B cell (primary cell): ENCODE results near the gene SLC25A21. TPM values are rescaled to one million over a fixed set of nuclear protein-coding genes. Genes with fewer than 3 reads are reported as not detected.

Source experiments
- ATAC-seq: fragments of 200-7000 bp; cut with Tn5 transposase; one replicate; pipeline ENCODE4 v1.10.0; 2021; ENCODE audit warnings: low read depth, mild to moderate bottlenecking, moderate number of reproducible peaks, moderate library complexity
- CTCF ChIA-PET: fragments of 350-600 bp; sonication (Branson Sonifier 250); formaldehyde crosslinking; loops from one replicate; lab custom pipeline; 2021; ENCODE audit warnings: antibody characterized with exemption, inconsistent platforms; lab: Charles Lee
- POLR2A ChIA-PET: fragments of 350-600 bp; sonication (Branson Sonifier 250); formaldehyde crosslinking; loops from one replicate; lab custom pipeline; 2021; ENCODE audit warnings: antibody characterized with exemption; lab: Charles Lee
- DNase-seq: peaks from one replicate; pipeline ENCODE4 v3.0.0; 2013
- H2AFZ ChIP-seq: 2 replicates; pipeline ENCODE4 v1.6.1; 2012; ENCODE audit warnings: mild to moderate bottlenecking, low read depth, low read length; ENCODE audit not compliant: insufficient read depth, poor library complexity, severe bottlenecking
- H3K27ac ChIP-seq, 2 donors: 1 replicate in 1 of 2; 2 replicates in 1 of 2; pipeline ENCODE4 v1.5.1; 2012 to 2013; ENCODE audit warnings: low read length in 2 of 2, mild to moderate bottlenecking in 2 of 2, moderate library complexity in 1 of 2
- H3K27me3 ChIP-seq, 4 experiments: fragments of 200-600 bp in 1 of 4; sonication (generic) in 1 of 4; replicated peaks in 1 of 4; 1 replicate in 2 of 4; 2 replicates in 2 of 4; pipeline versions ENCODE4 v1.6.1 to v1.7.0; 2013 to 2016; ENCODE audit warnings: low read length in 3 of 4, mild to moderate bottlenecking in 2 of 4, mixed read lengths in 1 of 4, moderate library complexity in 1 of 4; ENCODE audit not compliant: insufficient read depth in 4 of 4, control insufficient read depth in 3 of 4; ENCODE audit errors: control extremely low read depth in 1 of 4
- H3K36me3 ChIP-seq, 2 experiments: replicated peaks in 1 of 2; 1 replicate in 1 of 2; 2 replicates in 1 of 2; pipeline versions ENCODE4 v1.6.1 to v1.7.1; 2013; ENCODE audit warnings: low read length in 1 of 2; ENCODE audit not compliant: insufficient read depth in 2 of 2, control insufficient read depth in 1 of 2; ENCODE audit errors: control extremely low read depth in 1 of 2, extremely low read depth in 1 of 2
- H3K4me1 ChIP-seq, 2 donors: fragments of 200-600 bp in 1 of 2; sonication (generic) in 1 of 2; 1 replicate in 1 of 2; 2 replicates in 1 of 2; pipeline versions ENCODE4 v1.5.1 to v1.6.1; 2013 to 2017; ENCODE audit warnings: low read length in 2 of 2; ENCODE audit not compliant: control insufficient read depth in 2 of 2, insufficient read depth in 2 of 2
- H3K4me2 ChIP-seq: replicated peaks from 2 replicates; pipeline ENCODE3; 2012; ENCODE audit warnings: mild to moderate bottlenecking, low read depth, low read length; ENCODE audit not compliant: poor library complexity, severe bottlenecking
- H3K4me3 ChIP-seq, 5 experiments: fragments of 200-600 bp in 1 of 5; sonication (generic) in 1 of 5; 1 replicate in 3 of 5; 2 replicates in 2 of 5; pipeline versions ENCODE4 v1.5.1 to v1.7.0; 2011 to 2016; ENCODE audit warnings: low read length in 4 of 5, mild to moderate bottlenecking in 4 of 5, low read depth in 2 of 5, control low read depth in 1 of 5, moderate library complexity in 1 of 5; ENCODE audit not compliant: insufficient read depth in 1 of 5; ENCODE audit errors: control extremely low read depth in 1 of 5, extremely low read depth in 1 of 5
- H3K79me2 ChIP-seq: fragments of 200-600 bp; sonication (generic); one replicate; pipeline ENCODE4 v1.6.0; 2016; ENCODE audit warnings: low read length; ENCODE audit not compliant: control insufficient read depth, insufficient read depth
- H3K9ac ChIP-seq: fragments of 200-600 bp; sonication (generic); 2 replicates; pipeline ENCODE4 v1.6.1; 2017; ENCODE audit warnings: mild to moderate bottlenecking, low read length, moderate library complexity
- H3K9me3 ChIP-seq, 3 donors: one replicate each; pipeline versions ENCODE4 v1.6.1 to v1.7.1; 2013; ENCODE audit warnings: low read length in 2 of 3; ENCODE audit not compliant: control insufficient read depth in 2 of 3, insufficient read depth in 1 of 3; ENCODE audit errors: control extremely low read depth in 1 of 3
- H4K20me1 ChIP-seq: 2 replicates; pipeline ENCODE4 v1.6.0; 2012; ENCODE audit warnings: mild to moderate bottlenecking, low read length; ENCODE audit not compliant: insufficient read depth, control insufficient read depth, poor library complexity, severe bottlenecking
- H3K27ac Mint-ChIP-seq: one replicate; pipeline ENCODE4 v1.8.0; 2021; ENCODE audit warnings: mixed read lengths
- H3K27me3 Mint-ChIP-seq: one replicate; pipeline ENCODE4 v1.8.0; 2021; ENCODE audit warnings: mixed read lengths
- H3K4me1 Mint-ChIP-seq: one replicate; pipeline ENCODE4 v1.8.0; 2021; ENCODE audit warnings: mixed read lengths
- H3K4me3 Mint-ChIP-seq: one replicate; pipeline ENCODE4 v1.8.0; 2021; ENCODE audit warnings: mixed read lengths
- H3K9me3 Mint-ChIP-seq: one replicate; pipeline ENCODE4 v1.8.0; 2022; ENCODE audit warnings: mixed read lengths; ENCODE audit not compliant: insufficient read depth
- CTCF ChIP-seq: fragments of 200-600 bp; IDR thresholded peaks from one replicate; pipeline ENCODE4 v1.8.0; 2022; ENCODE audit warnings: antibody characterized with exemption, mild to moderate bottlenecking
- EZH2 ChIP-seq: IDR thresholded peaks from 2 replicates; pipeline ENCODE4 v1.6.1; 2012; ENCODE audit warnings: borderline replicate concordance, low read depth, mild to moderate bottlenecking, moderate library complexity, low read length; ENCODE audit not compliant: insufficient read depth, poor library complexity, severe bottlenecking
- WGBS: methylation state at CpG from one replicate; pipeline ENCODE4 v1.1.5; 2013; ENCODE audit warnings: missing lambda C conversion rate; ENCODE audit not compliant: insufficient coverage; 5-methylcytosine and 5-hydroxymethylcytosine counted together
- intact Hi-C: fragments of 100-400 bp; cut with micrococcal nuclease; formaldehyde crosslinking; loops from one replicate; pipeline ENCODE4 v1.10.0; 2022
- polyA plus RNA-seq: library from polyadenylated mRNA; depleted of rRNA; stranded (reverse); fragments of >200 nt; gene quantifications from 2 replicates; pipeline ENCODE4 v1.2.3, GENCODE V29; 2012
- total RNA-seq, 2 donors: library from RNA; stranded (reverse); fragments of 120-200 nt in 1 of 2; gene quantifications; 1 replicate in 1 of 2; 2 replicates in 1 of 2; pipeline versions ENCODE4 v1.2.3 to v1.2.4, GENCODE V29; 2013 to 2022

Gene SLC25A21
- total and polyA plus RNA-seq, 2 donors (not counting 1 experiment from before 2014, with no cell fraction given): not detected

- ChIA-PET CTCF (no interaction called here), POLR2A (no interaction called here)
- Histone ChIP-seq H3K36me3 (no peaks in the 10 kb centered on the region), H3K27me3 (no peaks in the 10 kb centered on the region), H3K4me3 (no peak overlapping the region), H3K4me2 (no peak overlapping the region), H3K79me2 (no peaks in the 10 kb centered on the region), H2AFZ (no peak overlapping the region), H3K4me1 (no peaks in the 10 kb centered on the region), H3K9ac (no peak overlapping the region), H3K27ac (no peak overlapping the region), H4K20me1 (no peaks in the 10 kb centered on the region), H3K9me3 (no peaks in the 10 kb centered on the region)
- no peak overlapping the region for H3K27ac Mint-ChIP-seq
- no peak overlapping the region for H3K4me3 Mint-ChIP-seq
- H3K4me1 Mint-ChIP-seq: no peaks in the 10 kb centered on the region
- DNase-seq (no peak), ATAC-seq (no peak)
- H3K9me3 Mint-ChIP-seq: no peaks in the 10 kb centered on the region
- no CpG with 5 or more reads among the region's 1 CpG for WGBS
- H3K27me3 Mint-ChIP-seq: no peaks in the 10 kb centered on the region
- intact Hi-C loops: no loop called here
- TF ChIP-seq CTCF: no peak
- no peak for TF ChIP-seq EZH2
These were observed 381.0 kb downstream of the SLC25A21 start for GRCh38 chr14:36791402-36791801.

DNA sequence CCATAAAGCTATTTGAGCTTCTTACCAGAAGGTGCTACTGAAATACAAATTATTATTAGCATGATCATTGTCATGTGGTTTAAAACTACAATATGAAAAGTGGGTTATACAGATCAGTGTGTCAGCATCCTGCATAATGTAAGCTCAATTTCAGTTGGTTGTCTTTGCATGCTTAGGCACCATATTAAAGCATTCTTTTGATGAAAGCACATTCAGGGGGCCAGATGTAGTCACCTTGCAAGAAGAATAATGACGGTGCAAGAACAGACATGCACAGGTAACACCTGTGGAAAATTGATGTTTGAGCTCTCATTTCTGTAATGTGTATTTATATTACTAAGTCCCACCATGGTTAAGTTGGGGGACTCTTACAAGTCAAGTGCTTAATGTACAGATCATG is 386.9 kb downstream of the SLC25A21 start:
- Histone ChIP-seq H4K20me1 (no peaks in the 10 kb centered on the region), H3K9me3 (peaks cover 0 to 1% (median 0%) of the 10 kb centered on the region in 3 donors), H3K9ac (no peak overlapping the region), H2AFZ (no peak overlapping the region), H3K27me3 (no peaks in the 10 kb centered on the region), H3K79me2 (no peaks in the 10 kb centered on the region), H3K4me3 (no peak overlapping the region), H3K4me2 (no peak overlapping the region), H3K36me3 (no peaks in the 10 kb centered on the region), H3K27ac (no peak overlapping the region), H3K4me1 (no peaks in the 10 kb centered on the region)
- DNase-seq: no peak
- H3K4me1 Mint-ChIP-seq: no peaks in the 10 kb centered on the region
- ChIA-PET POLR2A (no interaction called here), CTCF (no interaction called here)
- intact Hi-C loops: no loop called here
- no peak for ATAC-seq
- WGBS: 86% methylated on average over 1 of the region's 1 CpG
- H3K27ac Mint-ChIP-seq: no peak overlapping the region
- TF ChIP-seq CTCF (no peak), EZH2 (no peak)
- peaks cover 6% of the 10 kb centered on the region for H3K9me3 Mint-ChIP-seq
- no peaks in the 10 kb centered on the region for H3K27me3 Mint-ChIP-seq
- no peak overlapping the region for H3K4me3 Mint-ChIP-seq
